ENCODE results near the gene DMBX1.

The DMBX1 gene

DNA sequence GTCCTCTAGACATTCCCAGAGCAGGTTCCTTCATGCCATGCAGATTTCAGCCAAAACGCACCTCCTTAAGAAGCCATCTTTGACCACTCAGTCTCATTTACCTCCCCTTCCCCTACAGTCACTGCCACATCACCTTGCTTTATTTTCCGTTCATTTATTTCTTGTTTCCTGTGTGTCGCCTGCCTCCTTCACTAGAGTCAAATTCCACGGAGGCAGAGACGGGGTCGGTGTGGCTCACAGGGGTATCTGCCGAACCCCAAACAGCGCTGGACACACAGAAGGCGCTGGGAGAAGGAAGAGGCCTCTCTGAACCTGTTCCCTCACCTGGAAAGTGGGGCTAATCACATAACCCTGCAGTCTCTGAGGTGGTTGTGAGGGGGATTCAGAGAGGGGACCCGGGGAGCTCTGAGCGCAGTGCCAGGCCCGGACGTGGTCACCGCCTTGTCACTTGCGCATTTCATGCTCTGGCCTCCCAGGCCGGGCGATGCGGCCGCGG, 23.6 kb upstream of the DMBX1 start:
- TF ChIP-seq POLR2A (IDR thresholded peaks at IDR 0.05; ENCODE audit: low read length) (no peak), GATA1 (IDR thresholded peaks at IDR 0.05; ENCODE audit: low read depth, low read length) (no peak)
- no peak for DNase-seq

DNA sequence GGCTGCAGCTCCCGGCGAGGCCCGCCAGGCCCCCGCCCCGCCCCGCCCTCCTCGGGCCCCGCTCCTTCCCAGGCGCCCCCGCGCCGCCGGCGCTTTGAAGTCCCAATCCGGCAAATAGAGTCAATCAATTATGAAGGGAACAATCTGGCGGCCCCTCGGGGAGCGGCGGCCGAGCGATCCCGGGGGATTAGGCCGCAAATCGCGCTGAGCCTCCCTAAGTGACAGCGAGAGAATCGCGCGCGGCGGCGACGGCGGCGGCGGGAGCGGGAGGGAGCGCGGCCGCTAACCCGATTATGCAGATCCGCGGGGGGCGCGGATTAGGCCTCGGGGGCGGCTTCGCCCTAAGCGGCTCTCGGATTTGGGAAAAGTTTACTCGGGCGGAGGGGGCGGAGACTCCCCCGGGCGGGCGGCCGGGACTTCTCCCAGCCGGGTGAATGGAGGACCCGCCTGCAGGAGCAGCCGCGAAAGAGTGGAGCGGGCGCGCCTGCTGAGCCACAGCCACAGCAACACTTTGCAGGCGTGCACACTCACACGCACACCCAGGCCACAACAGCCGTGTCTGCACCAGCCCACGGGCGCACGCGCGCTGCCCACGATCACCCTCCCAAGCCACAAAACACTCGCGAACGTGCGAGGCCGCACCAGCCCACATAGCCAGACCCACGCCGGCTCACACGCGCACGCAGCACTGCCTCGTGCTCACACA, 23.0 kb upstream of the DMBX1 start:
- TF ChIP-seq GATA1 (IDR thresholded peaks at IDR 0.05; ENCODE audit: low read depth, low read length) (no peak), POLR2A (IDR thresholded peaks at IDR 0.05; ENCODE audit: low read length) (no peak)
- no peak for DNase-seq

DNA sequence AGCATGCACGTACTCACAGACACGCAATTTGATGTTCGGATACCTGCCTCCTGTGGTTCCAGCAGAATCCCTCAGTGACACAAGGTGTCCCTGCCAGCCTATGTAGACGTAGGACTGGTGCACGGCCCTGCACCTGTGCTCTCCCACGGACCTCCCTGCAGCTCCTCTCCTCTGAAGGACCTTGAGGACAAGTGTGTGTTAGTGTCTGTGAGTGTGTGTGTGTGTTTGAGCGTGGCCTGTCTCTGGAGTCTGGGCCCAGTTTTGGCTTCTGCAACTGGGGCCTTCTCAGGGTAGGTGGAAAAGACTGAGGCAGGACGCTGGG, 22.5 kb upstream of the DMBX1 start:
- TF ChIP-seq GATA1 (IDR thresholded peaks at IDR 0.05; ENCODE audit: low read depth, low read length) (no peak), POLR2A (IDR thresholded peaks at IDR 0.05; ENCODE audit: low read length) (no peak)
- DNase-seq: no peak

DNA sequence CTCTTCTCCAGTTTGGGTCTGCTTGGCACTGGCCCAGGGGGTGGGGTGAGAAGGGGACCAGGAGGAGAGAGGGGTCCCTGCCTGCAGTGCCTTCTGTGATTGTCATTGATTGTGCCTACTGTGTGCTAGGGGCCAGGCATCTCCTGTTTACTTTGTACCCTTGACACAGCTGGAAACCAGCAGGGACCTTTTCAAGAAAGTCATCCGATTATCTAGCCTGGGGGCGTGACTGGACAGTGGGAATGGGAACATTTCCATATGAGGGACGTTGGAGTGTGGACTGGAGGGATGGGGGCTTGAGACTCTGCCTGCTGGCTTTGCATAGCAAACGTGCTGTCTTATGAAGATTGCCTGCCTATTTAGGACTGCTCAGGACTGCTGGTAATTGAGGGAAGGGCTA, 19.8 kb upstream of the DMBX1 start:
- TF ChIP-seq POLR2A (IDR thresholded peaks at IDR 0.05; ENCODE audit: low read length) (no peak), GATA1 (IDR thresholded peaks at IDR 0.05; ENCODE audit: low read depth, low read length) (no peak)
- no peak for DNase-seq

DNA sequence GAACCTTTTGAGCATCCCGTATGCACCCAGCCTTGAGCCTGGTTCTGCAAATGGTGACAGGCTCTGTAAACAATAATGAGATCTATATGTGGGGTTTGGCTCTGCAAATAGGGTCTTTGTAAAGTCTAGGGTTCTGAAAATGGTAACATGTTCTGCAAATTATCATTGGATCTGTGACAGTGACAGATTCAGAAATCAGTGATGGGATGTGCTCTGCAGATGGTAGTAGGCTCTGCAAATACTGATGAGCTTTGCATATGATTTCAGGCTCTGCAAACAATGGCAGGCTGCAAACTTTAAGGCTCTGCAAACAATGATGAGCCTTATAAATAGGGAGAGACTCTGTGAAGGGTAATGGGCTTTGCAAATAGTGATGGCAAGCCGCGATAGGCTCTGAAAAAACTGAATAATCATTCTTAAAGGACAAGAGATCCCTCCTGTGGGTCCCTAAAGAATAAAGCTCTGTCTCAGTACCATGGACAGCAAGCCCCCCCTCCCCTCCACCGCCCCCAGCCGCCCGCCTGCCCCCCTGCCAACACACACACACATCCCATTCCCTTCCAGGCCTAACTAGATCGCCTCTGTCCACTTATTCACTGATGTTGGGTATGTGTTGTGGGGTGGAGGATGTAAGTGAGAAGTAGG, 17.7 kb upstream of the DMBX1 start:
- no peak for DNase-seq
- TF ChIP-seq GATA1 (IDR thresholded peaks at IDR 0.05; ENCODE audit: low read depth, low read length) (no peak), POLR2A (IDR thresholded peaks at IDR 0.05; ENCODE audit: low read length) (no peak)

DNA sequence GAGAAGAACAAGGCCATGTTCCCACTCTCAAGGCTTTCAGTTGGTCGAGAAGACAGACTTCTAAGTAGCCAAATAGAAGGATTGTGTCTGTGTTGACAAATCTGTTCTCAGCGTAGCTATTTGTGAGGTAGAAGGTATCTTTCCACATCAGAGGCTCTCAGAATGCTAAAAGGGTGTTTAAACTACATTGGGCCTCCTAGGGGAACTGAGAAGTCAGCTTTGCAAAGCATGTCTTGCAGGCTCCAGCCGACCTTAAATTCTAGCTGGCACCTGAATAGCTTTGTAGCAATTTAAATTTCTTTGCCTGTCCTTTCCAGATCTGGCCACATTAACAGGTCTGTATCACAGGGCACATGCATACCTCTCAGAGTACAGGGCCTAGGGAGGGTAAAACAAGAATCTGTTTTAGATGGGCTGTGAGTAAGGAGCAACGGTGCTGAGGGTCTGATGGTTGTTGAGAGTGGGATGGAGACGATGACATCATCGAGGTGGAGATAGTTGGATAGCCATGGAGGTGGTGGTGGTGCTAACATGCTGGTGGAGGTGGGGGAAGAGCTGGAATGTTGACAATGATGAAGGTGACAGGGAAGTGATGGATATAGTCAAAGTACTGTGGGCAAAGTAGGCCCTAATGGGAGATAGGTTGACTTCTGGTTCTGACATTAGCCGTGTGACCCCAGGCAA, 17.0 kb upstream of the DMBX1 start:
- no peak for DNase-seq
- no peak for TF ChIP-seq GATA1 (IDR thresholded peaks at IDR 0.05; ENCODE audit: low read depth, low read length)
- no peak for TF ChIP-seq POLR2A (IDR thresholded peaks at IDR 0.05; ENCODE audit: low read length)

DNA sequence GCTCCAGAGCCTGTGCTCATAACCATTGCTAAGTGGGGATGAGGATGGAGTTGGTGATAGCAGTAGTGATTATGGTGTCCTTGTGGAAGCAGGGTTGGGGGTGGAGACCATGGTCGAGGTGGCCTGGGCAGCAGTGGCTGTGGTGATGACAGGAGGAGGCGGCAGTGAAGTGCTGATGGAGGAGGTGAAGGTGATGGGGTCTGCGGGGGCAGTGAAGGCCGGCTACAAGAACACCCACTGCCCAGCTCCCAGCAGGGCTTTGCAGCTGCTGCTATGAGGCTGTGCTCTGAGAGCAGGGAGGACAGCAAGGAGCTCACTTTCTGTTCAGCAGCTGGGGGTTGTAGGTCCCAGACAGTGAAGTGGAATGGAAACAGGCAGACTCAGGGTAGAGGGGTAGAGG, 15.6 kb upstream of the DMBX1 start:
- no peak for TF ChIP-seq GATA1 (IDR thresholded peaks at IDR 0.05; ENCODE audit: low read depth, low read length)
- TF ChIP-seq POLR2A (IDR thresholded peaks at IDR 0.05; ENCODE audit: low read length): no peak
- DNase-seq: no peak

DNA sequence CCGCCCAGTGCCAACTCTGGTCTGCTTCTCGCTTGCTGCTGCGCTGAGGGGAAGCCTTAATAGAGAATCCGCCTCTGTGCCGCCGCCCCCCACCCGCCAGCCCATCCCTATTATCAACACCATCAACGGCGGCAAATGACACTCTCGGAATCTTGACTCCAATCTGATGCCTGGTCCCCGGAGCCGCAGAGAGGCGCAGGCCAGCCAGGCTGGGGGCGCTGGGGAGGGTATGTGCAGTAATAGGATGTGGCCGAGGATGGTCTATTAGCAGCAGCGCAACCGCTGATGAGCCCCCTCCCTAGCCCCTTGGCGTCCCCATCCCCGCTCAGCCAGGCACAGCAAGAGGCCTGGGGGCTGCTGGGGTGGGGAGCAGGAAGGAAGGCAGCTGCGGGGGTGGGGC, 15.1 kb upstream of the DMBX1 start:
- DNase-seq: no peak
- no peak for TF ChIP-seq POLR2A (IDR thresholded peaks at IDR 0.05; ENCODE audit: low read length)

DNA sequence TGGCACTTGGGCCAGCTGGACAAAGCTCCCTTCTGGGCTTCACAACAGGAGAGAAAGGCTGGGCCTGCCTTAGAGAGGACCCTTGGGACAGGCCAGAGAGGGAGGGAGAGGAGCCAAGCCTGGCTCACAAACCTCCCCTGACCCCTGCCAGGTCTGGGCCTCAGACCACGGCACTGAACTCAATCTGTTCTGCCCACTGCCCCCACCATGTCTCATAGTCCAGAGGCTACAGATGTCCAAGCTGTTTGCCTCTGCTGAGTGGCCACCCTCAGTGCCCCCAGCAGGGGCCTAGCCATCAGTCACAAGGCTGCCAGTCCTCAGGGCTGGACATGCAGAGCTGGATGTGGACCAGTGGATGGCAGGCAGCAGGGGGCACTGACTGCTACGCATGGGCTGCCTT, 13.0 kb upstream of the DMBX1 start:
- no peak for DNase-seq
- no peak for TF ChIP-seq GATA1 (IDR thresholded peaks at IDR 0.05; ENCODE audit: low read depth, low read length)
- no peak for TF ChIP-seq POLR2A (IDR thresholded peaks at IDR 0.05; ENCODE audit: low read length)

DNA sequence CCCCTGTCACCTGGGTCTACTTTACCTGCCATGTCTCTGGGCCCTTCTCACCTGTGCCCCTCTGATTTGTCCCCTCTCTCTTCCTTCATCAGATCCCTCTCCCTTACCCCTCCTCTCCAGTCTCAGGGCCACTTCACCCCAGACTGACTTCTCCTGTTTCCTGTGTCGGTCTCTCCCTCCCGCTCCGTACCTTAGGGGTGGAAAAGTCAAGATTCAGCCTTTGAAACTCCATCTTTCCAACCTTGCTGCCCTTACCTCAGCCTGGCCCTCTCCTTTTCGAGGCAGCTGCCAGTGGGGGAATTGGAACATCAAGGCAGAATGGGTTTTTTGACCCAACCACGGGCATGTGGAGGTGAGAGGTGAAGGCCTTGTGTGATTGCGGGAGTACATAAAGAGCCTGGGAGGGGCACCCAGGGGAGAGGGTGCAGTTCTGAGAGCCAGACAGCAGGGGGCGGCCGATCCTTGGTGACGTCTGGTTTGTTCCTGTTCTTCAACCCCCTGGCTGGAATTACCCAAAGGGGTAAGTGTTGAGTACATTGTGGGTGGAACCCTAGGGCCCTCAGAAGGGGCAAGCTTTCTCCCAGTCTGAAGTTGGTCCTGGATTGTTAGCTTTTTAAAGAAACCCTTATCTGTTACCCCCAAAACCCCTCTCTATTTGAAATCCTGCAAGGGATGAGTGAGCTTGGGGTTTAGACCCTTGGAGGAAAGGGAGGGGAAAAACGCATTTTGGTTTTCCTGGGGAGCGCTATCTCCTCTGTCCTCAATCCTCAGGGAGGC, 12.3 kb upstream of the DMBX1 start:
- no peak for TF ChIP-seq GATA1 (IDR thresholded peaks at IDR 0.05; ENCODE audit: low read depth, low read length)
- no peak for TF ChIP-seq POLR2A (IDR thresholded peaks at IDR 0.05; ENCODE audit: low read length)
- DNase-seq: peak; percentile 73 to 86

DNA sequence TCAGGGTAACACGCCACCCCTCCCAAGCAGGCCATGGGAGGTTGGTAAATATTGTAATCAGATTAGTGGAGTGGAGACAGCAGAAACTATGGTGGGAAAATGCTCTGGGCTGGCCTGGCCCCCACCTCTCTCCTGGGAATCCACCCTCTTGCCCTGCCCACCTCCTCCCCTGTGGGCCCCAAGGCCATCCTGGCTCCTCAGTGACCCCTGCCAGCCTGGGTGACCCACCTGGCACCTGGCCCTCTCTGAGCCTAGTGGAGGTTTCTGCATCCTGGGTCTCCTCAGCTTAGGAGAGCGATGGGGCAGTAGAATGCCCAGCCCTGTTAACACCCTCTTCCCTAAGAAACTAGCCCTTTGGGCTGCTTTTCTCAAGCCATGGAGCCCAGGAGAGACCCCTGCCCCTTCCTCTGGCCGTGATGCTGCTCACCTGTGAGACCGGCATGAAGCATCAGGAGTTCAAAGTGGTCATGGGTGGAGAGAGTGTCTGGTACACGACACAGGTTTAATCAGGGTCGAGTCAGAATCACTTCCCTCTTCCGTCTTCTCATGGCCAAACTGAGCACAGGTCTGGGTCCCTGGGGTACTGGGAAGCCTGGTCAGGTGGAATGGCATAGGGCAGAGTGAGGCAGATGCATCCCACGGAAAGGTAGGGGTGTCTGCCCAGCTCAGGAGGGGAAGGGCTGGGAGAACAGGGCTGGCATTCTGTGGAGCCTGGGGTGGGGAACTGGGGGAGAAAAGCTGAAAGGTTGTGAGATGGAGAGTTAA, 10.7 kb upstream of the DMBX1 start:
- no peak for DNase-seq
- TF ChIP-seq POLR2A (IDR thresholded peaks at IDR 0.05; ENCODE audit: low read length) (no peak), GATA1 (IDR thresholded peaks at IDR 0.05; ENCODE audit: low read depth, low read length) (no peak)

DNA sequence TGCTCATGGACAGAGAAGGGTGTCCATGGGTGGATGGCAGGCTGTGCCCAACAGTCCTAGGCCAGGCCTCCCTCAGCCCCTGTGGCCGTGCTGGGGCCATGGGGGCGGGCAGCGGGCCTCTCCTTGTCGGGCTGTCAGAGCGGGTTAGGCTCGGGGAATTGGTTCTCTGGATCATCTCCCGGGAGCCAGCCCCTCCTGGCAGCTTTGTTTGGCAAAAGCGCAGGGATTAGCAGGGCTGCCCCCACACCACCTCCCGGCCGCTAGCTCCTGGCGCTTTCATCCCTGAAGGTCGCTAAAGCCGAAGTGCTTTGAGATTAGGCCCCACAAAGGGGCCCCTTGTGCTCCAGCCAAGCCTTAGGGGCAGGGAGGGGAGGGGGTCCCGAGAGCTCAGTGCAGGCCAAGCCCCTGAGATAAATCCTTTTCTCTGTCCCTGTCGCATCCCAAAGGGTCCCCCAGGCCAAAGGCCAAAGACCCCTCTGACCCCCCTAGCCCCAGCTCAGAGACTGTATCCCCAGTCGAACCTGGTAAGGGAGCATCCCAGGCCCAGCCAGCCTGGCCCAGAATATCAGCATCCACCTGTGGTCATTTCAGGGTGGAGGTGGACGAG, 9.8 kb upstream of the DMBX1 start:
- no peak for DNase-seq
- TF ChIP-seq GATA1 (IDR thresholded peaks at IDR 0.05; ENCODE audit: low read depth, low read length): no peak
- TF ChIP-seq POLR2A (IDR thresholded peaks at IDR 0.05; ENCODE audit: low read length): no peak
